HT1080 (cell line): ENCODE results near the gene BATF3. TPM values are rescaled to one million over a fixed set of nuclear protein-coding genes. Genes with fewer than 3 reads are reported as not detected.

ENCODE experiments used
- DNase-seq: peaks from one replicate; pipeline ENCODE4 v3.0.0-alpha.2; 2015; ENCODE audit warnings: low read depth
- total RNA-seq: library from RNA; depleted of rRNA; stranded (reverse); fragments of >200 nt; shearing (Covaris generic); gene quantifications from 2 replicates; pipeline ENCODE4 v1.2.3, GENCODE V29; 2014

The BATF3 gene
- total RNA-seq, 1 experiment from 2014 or later, result 17.4 TPM

DNA sequence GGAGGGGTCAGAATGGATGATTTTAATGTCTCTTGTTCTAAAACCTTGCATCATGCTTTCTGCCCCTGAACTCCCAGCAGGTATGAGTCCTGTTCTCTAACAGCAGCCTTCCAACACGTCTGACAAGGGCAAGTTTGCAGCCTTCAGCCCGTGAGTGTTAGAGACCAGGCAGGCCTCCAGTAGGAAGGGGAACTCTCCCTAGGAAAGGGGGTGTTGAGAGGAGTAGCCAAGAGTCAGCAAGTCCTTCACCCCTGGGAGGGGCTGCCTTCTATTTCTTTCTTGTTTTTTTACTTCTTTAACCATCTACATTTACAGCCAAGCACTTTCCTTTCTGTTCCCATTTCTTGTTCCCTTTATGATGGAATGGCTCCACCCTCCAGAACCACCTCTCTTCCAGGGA is 14.2 kb downstream of the BATF3 start:
- DNase-seq, result no peak

DNA sequence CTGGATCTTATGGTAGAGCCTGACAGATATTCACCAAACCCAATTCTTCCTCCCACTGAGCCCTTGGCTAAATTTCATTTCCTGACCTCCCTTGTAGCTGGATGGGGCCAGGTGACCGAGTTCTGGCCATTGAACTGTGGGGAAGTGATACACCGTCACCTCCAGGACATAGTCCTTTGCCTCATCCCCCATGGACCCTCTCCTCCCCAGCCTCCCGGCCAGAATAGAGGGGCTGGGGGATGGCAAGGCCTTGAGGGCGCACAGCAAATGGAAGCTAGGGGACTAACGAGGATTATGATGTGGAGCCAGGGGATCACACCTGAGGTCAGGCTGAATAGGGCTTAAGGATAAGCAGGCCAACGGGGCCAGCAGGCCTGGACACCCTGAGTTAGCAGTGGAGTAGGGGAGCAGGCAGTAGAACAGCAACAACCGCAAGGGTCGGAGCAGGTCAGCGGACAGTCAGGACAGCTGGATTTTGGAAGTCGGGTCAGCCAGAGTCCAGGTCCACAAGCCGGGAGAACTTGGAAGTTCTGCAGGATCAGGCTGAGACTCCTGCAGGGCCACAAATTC is 15.0 kb downstream of the BATF3 start:
- DNase-seq, result no peak

DNA sequence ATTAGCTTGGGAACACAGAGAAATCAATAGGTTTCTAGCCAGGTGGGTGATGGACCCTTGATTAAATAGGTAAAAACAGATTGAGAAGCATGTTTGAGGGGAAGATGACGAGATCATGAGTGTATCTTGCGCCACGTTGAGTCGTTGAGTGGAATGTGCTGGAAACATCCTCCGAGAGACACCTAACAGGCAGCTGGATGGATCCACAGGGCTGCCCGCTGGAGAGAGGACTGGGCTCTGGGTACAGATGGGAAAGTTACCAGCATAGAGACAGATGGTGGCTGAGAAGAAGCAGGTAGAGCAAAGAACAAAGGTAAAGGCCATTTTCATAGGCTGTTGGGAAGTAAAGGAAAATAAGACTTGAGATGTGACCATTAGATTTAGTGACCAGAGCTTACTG is 15.6 kb downstream of the BATF3 start:
- DNase-seq, result no peak

DNA sequence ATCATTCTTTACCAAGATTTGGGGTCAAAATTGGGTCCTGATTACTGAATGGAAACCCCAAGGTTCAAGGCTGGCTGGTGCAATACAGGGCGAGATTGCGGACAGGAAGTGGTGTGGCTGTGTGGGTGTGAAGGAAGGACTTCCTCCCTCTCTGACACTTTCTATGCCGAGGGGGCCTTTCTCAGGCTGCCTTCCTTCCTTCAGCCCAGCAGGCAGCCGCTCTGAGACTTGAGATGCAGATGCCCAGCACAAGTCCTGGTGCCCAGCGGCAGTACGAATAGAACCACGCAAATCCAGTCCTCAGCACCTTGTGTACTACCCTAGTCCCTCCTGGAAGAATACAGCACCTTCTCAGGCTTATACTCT is 16.3 kb downstream of the BATF3 start:
- no peak for DNase-seq

DNA sequence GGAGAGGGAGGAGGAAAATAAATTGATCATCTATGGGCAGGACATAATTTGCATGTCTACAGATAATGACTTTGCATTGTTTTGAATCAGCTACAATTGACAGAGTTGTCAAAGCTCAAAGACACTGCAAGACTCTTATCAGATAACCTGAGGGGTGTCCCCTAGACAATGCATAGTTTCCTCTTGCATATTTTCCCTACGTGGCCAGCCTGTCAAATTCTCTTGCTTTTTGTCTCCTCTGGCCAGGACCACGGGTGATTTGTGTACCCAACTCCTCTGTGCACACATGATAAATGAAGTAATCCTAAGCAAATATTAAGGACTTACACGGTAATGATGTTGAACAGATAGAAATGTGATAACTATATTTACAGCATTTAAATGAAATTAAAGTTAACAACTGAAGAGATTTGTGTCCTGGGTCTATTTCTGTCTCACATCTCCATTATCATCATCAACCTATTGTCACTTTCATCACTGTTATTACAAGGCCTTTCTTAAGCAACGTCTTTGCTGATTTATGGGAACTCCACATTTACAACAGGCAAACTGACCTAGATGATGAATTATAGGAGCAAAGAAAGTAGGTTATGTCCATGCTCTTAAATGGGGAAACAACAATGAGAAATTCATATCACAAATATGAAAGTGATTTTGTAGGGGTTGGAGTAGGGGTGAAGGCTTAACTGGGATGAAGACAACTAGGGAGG is 18.8 kb downstream of the BATF3 start:
- no peak for DNase-seq

DNA sequence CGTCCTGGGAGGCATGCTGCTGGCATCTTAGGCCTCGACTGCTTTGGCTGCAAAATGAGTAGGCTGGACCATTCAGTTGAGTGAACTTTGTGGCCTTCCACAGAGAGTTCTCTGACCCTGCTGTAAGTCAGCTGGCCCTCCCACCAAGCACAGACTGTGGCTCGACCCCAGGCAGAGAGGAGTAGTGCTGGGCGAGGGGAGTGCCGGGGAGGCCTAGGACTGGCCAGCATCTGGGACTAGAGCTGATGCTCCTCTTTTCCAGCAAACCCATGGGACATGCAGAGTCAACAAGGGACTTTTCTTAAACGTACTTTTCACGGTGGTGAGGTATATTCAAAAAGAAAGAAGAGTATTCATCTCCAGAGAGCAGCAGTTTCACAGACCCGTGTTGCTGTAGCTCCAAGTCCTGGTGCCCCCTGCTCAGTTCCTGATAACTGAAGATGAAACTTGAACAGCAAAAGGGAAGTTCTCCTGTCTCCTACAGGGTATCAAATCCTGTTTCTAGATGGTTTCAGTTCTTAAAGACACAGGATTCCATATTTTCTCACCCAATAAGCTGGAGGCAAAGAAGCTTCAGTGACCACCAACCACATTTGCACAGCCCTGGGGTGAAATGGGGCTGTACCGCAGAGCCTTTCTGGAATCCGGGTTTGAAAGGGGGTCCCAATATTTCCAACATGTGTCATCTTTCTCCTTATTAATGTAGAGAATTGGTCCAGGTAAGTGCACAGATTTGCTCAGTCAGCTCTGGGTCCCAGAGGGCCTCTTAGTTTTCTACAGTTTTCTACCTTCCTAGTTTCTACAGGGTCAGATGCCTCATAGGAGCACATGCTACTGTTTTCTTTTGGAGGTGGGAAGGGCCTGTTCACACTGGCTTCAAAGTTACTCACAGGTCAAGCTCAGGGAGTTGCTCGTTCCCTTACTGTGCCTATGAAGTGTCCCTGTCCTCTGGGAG is 20.9 kb downstream of the BATF3 start:
- DNase-seq, result no peak

DNA sequence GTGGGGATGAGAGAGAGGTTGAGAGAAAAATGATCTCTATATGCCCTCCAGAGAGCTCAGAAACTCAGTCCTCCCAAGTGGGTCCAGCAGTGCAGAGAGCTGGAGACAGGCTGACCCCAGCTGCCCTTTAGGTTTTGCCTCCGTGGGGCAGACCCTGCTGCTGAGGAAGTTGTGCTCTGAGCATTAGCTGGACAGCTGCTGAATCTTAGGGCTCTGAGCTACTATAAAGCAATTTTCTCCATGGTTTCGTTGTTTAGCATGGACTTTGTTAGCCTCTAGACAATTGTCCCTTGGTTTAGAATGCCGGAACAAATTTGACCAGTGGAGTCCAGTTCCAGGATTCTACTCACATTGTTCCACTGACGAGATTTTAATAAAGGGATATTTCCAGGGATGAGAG is 22.1 kb downstream of the BATF3 start:
- DNase-seq, result no peak

DNA sequence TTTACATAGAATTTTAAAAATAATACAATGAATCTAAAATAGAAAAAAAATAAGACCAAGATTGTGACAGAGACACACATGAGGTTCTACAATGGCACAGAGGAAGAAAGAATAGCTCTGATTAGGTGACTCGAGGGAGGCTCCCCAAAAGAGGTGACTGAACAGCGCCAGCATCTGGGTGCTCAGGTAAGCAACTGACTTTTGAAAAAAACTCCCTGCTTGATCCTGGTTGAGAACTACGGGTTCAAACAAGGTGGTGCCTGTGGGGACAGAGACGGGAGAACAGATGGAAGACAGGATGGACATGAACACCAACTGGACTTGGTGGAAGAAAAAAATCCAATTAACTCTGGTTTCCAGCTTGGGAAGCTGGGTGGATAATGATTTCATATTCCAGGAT is 22.5 kb downstream of the BATF3 start:
- no peak for DNase-seq

DNA sequence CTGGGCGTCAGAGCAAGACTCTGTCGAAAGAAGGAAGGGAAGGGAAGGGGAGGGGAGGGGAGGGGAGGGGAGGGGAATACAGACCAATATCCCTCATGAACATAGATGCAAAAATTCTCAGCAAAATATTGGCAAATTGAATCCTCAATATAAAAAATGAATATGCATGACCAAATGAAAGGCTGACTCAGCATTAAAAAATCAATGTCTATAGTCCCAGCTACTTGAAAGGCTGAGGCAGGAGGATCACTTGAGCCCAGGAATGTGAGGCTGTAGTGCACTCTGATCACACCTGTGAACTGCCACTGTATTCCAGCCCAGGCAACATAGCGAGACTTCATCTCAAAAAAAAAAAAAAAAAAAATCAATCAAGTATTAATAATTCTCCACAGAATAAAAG is 24.0 kb downstream of the BATF3 start:
- DNase-seq, result no peak

DNA sequence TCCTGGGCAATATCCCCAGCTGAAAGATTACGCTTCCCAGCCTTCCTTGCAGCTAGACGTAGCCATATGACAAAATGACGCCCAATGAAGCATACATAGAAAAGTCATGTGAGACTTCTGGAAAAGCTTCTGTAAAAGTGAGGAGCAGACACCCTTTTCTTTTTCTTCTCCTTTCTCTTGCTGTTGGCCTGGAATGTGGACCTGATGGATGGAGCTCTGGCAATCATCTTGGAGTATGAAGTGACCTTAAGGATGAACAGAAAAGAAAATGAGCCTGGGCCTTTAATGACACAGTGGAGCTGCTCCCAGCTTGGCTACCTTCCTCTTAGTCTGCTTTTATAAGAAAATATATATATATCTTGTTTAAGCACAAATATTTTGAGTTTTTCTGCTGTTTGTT is 24.8 kb downstream of the BATF3 start:
- DNase-seq, result no peak

DNA sequence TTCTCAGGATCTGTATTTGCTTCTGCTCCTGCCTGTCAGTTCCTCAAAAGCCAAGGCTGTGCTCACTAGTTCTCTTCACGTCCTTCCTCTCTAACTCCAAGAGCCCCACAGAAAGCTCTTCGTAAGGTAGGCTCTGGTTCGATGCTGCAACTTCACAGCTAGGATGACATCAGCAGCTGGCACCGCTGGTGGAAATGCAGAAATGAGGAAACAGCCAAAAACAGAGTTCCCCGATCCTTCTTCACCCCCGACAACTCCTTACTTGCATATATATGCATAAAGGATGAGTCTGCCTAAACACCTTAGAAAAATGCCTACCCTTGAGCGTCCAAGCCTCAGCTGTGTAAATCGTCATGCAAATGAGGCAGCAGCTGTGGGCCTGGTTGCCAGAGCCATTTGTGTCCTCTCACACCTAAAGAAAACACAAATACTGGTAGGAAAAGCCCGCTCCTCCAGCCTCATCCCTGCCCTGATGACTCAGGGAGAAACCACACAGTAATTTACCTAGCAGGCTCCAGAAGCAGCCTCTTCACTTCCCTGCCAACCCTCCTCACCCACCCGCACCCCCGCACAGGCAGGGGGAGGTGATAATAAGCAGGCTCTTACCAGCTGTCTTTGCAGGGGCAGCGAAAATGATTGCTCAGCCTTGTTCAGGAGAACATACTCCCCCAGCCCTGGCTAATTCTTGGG is 28.2 kb downstream of the BATF3 start:
- peak; percentile 93 for DNase-seq

DNA sequence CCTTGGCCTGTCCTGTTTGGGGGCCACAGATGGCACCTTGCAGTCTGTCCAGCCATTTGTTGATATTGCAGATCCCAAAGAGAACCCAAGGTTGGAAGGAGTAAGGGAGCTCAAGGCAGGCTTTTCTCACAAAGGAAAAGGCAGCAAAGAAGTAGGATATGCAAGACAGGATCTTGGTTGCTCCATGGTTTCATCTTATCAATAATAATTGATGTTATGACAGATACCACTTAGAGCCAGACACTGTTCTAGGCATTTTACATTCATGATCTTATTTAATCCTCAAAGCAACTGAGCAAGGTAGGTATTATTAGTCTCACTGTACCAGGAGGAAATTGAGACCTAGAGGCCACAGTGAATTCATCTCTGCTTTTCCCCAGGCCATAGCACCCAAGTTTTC is 28.8 kb downstream of the BATF3 start:
- no peak for DNase-seq

DNA sequence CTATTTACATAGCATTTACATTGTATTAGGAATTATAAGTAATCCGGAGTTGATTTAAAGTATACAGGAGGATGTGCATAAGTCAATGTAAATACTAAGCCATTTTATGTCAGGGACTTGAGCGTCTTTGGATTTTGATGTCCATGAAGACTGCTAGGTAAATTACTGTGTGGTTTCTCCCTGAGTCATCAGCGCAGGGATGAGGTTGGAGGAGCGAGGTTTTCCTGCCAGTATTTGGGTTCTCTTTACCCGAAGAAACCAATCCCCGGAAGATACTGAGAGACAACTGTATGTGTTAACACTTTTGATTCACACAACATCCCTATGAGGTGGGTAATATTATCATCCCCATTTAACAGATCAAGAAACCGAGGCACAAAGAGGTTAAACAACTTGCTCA is 29.3 kb downstream of the BATF3 start:
- DNase-seq, result peak; percentile 59

DNA sequence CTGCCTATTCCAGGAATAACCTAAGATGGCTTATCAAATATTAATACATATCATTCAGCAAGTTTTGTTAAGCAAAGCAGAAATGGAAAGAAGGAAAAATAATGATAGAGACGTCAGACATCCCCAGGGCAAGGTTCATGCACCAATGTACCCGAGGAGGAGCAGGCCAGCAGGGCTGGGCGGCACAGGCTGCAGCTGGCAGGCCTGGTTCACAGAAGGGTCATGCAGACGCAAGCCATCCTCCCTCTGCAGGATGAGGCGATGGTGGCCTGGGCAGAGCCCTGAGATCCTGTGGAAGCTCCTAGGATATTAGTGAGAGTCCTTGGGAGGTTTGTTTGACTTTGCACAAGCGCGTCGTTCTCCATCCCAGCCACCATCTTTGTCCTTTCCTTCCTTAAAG is 30.0 kb downstream of the BATF3 start:
- no peak for DNase-seq

DNA sequence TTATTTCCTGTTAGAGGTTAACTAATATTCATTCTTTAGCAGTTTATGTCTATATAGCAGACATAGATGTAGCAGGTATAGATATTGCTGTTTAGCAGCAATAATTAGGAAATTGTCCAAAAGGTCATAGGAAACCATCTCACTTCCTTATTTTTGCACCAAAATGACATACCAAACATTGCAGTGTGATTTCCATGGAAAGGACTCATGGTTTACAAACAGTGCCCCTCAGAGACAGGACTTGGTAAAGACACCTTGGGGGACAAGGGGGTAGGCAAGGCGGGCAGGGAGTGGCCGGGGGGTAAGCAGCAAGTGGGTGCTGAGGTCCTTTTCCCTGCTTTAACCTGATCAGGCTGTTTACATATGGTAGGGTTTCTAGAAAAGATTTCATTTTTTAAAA is 30.5 kb downstream of the BATF3 start:
- no peak for DNase-seq

DNA sequence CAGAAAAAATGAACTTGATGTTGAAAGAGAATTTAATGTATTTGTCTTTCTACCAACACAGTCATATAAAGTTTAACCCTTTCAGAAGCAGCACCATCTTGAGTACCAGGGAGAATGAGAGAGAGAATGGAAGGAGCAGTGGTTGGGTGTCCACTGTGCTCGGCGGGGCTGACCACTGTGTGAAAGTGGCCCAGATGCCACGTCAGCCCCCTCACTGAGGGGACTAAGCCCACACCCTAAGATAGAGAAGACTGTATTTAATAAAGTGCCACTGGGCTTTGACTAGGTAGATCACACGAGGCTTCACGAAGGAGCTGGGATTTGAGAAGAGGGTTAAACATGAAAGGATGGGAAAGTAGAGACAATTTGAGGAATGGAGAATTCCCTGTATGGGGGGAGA is 31.2 kb downstream of the BATF3 start:
- DNase-seq, result no peak

DNA sequence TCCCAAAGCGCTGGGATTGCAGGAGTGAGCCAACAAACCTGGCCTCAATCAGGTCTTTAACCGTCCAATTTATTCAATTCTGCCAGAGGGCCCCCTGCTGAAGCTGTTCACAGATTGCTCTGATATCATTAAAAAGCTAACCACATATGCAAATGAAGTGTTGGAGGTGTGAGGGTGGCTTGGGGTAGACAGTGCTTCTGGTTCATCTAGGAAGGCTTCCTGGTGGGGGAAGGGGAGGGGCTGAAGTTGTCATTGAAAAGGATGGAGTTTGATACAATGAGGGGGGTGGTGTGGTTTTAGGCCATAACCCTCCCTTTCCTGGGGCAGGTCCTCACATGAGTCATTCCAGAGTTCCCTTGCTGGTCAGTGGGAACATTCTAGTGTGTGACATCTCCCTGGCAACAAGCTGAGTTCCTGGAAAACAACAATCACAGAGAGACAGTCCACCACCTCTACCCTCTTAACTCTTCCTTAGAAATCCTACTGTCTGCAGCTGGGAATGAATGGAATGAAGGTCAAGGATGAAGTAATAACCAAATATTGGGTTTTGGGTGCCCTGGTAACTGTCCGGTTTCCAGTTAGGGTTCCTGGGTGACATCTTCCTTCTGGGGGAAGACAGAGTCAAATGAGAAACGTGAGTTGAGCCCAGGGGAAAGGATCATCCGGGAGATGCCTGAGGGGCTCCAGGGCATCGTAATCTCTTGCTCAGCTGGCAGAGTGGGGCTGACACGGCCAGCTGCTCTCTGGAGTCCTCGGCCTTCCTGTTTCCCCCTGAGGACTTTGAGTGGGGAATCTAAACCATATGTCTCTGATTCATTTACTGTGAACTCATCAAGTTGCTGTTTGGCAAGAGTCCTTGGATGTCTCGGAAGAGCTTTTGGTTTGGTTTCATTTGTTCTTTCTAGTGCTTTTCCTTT is 32.2 kb downstream of the BATF3 start:
- DNase-seq, result peak; percentile 91

DNA sequence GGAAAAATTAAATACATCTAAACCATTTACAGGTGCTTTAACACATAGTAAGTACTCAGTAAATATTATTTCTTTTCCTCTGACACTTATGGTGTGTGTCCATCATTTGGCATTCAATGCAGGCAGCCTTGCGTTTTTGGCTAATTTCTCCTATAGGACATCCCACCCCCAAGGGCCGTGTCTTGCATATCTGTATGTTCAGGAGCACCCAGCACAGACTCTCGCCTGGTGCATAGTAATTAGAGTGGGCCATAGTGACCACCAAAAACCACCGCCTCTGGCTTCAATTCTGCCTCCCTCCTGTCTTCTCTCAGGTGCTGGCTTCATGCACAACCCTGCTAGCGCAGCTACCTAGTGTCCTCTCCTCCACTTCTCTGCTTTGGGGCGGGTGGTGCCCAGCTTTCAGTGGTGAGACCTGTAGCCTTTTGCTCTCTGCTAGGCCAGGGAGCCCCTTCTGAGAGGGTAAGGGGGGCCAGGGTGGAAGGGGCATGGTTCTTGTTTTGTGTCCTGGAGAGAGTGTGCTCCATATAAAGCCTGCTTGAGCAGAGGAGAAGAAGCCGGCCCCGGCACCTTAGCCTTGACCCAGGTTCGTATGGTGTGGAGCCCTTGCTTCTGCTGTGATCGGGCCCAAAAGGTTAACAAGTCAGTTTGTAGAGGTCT is 33.4 kb downstream of the BATF3 start:
- DNase-seq, result no peak

DNA sequence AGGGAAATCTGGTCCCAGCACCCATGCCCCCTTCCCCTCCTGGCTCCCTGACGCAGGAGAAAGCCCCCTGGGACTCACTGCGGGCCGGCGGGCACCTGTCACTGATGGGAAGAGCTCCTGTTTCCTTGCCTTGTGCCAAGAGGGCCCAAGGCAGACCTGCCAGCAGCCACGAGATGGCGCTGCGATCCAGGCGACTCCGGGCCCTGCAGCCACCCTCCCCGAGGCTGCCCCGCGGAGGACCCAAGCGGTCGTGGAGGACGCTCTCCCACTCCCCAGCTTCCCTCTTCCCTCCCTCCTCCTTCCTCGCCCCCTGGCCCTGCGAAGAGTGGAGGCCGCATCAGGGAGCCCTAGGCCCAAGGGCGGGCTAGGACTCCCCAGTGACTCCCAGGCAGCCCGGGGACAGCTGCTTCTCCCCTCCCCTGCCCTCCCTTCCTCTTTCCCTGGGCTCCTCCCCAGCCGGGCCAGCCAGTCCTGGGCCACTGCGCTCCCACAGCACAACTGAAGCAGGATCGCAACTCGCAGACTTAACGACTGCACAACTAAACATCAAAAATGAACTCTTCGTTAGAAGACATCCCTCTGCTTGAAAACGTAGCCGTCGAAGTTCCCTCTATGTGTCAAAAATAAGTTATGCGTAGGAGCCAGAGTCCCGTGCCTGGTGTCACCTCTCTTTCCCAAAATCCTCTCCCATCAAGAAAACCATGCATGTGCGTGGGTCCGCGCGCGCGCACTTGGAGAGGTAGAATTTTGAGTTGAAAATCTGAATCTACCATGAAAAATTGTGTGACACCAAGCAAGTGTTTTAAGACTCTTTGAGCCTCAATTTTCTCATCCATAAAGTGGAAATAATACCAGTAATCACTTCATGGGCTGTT is 34.2 kb downstream of the BATF3 start:
- peak; percentile 76 for DNase-seq
